Body of pancreas (tissue), 4 donors: Measurements from ENCODE around the gene WFIKKN1.

Experiments
- POLR2A ChIP-seq, 3 donors: fragments of 450-650 bp; IDR thresholded peaks; one replicate each; pipeline ENCODE4 v1.6.1; 2016; ENCODE audit warnings: antibody characterized with exemption in 3 of 3, mild to moderate bottlenecking in 2 of 3
- TF ChIP-seq, protein P1 (sequence below), 7 experiments: fragments of 450-650 bp in 4 of 7; fragments of 200-600 bp in 3 of 7; sonication (generic) in 3 of 7; IDR thresholded peaks; one replicate each; pipeline ENCODE4 v1.5.1; 2016 to 2019; ENCODE audit warnings: antibody characterized with exemption in 7 of 7

- TF ChIP-seq, protein P1, sequence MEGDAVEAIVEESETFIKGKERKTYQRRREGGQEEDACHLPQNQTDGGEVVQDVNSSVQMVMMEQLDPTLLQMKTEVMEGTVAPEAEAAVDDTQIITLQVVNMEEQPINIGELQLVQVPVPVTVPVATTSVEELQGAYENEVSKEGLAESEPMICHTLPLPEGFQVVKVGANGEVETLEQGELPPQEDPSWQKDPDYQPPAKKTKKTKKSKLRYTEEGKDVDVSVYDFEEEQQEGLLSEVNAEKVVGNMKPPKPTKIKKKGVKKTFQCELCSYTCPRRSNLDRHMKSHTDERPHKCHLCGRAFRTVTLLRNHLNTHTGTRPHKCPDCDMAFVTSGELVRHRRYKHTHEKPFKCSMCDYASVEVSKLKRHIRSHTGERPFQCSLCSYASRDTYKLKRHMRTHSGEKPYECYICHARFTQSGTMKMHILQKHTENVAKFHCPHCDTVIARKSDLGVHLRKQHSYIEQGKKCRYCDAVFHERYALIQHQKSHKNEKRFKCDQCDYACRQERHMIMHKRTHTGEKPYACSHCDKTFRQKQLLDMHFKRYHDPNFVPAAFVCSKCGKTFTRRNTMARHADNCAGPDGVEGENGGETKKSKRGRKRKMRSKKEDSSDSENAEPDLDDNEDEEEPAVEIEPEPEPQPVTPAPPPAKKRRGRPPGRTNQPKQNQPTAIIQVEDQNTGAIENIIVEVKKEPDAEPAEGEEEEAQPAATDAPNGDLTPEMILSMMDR (IDR thresholded peaks at IDR 0.05) = no peak
- no peak for TF ChIP-seq POLR2A (IDR thresholded peaks at IDR 0.05)
These were observed 26.9 kb upstream of the WFIKKN1 start for GRCh38 chr16:603933-604332.
